T-helper 1 cell treated with Interleukin-12 subunit alpha and Interleukin-12 subunit beta and Interleukin-4 antibody, amounts not matched to agents 30 μg/mL and 1 μg/mL, for 36 hours (primary cell): ENCODE measurements around the gene UCMA.

Experiments
- H3K27ac Mint-ChIP-seq: one replicate; pipeline ENCODE4 v1.8.0; 2021; ENCODE audit warnings: mild to moderate bottlenecking, mixed read lengths
- H3K27me3 Mint-ChIP-seq: one replicate; pipeline ENCODE4 v1.8.0; 2021; ENCODE audit warnings: low read depth, mixed read lengths
- H3K36me3 Mint-ChIP-seq: one replicate; pipeline ENCODE4 v1.8.0; 2021; ENCODE audit warnings: low read depth, mixed read lengths
- H3K4me1 Mint-ChIP-seq: one replicate; pipeline ENCODE4 v1.8.0; 2021; ENCODE audit warnings: low read depth, mixed read lengths
- H3K4me3 Mint-ChIP-seq: one replicate; pipeline ENCODE4 v1.8.0; 2021; ENCODE audit warnings: mild to moderate bottlenecking, moderate library complexity, mixed read lengths
- H3K9me3 Mint-ChIP-seq: one replicate; pipeline ENCODE4 v1.8.0; 2021; ENCODE audit warnings: mixed read lengths

UCMA gene

GRCh38 chr10:13184730-13185514 lies 49.3 kb downstream of the UCMA start:
- H3K27me3 Mint-ChIP-seq = no peaks in the 10 kb centered on the region
- no peaks in the 10 kb centered on the region for H3K4me1 Mint-ChIP-seq
- H3K36me3 Mint-ChIP-seq = peaks cover 30% of the 10 kb centered on the region
- no peak overlapping the region for H3K27ac Mint-ChIP-seq
- no peak overlapping the region for H3K4me3 Mint-ChIP-seq
- no peaks in the 10 kb centered on the region for H3K9me3 Mint-ChIP-seq

GRCh38 chr10:13184276-13184675 lies 49.9 kb downstream of the UCMA start:
- Mint-ChIP-seq H3K9me3 (no peaks in the 10 kb centered on the region), H3K36me3 (peaks cover 30% of the 10 kb centered on the region), H3K4me3 (no peak overlapping the region), H3K4me1 (no peaks in the 10 kb centered on the region), H3K27ac (no peak overlapping the region), H3K27me3 (no peaks in the 10 kb centered on the region)

- H3K4me1 Mint-ChIP-seq = no peaks in the 10 kb centered on the region
- H3K36me3 Mint-ChIP-seq = peaks cover 32% of the 10 kb centered on the region
Observed at GRCh38 chr10:13183625-13184024, 50.5 kb downstream of the UCMA start.

GRCh38 chr10:13182424-13182823 lies 51.8 kb downstream of the UCMA start:
- peaks cover 38% of the 10 kb centered on the region for H3K36me3 Mint-ChIP-seq
- no peak overlapping the region for H3K27ac Mint-ChIP-seq
- no peaks in the 10 kb centered on the region for H3K9me3 Mint-ChIP-seq
- no peaks in the 10 kb centered on the region for H3K27me3 Mint-ChIP-seq
- peaks cover 2% of the 10 kb centered on the region for H3K4me1 Mint-ChIP-seq
- H3K4me3 Mint-ChIP-seq = no peak overlapping the region

More at GRCh38 chr10:13183625-13184024, 50.5 kb downstream of the UCMA start:
- H3K4me3 Mint-ChIP-seq = no peak overlapping the region
- no peaks in the 10 kb centered on the region for H3K9me3 Mint-ChIP-seq
- no peaks in the 10 kb centered on the region for H3K27me3 Mint-ChIP-seq
- H3K27ac Mint-ChIP-seq = no peak overlapping the region

DNA sequence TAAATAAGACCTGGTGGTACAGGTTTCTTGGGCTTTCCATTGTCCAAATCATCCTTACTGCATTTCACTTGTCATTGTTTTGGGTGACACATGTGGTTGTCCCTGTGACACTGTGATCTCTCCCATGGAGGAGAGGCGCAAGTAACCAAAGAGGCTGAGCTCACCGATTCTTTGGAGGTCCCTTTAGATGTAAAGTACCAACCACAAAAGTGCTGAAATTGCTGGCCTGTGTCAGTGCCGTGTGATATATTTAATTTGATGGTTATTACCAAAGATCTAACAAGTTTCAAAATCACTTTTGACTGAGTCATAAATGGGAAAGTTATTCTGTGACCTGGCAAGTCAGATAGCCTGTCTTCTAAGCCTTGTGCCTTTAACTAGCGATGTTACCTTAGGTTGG lies 53.4 kb downstream of the UCMA start:
- Mint-ChIP-seq H3K4me1 (peaks cover 2% of the 10 kb centered on the region), H3K4me3 (no peak overlapping the region), H3K27me3 (no peaks in the 10 kb centered on the region), H3K36me3 (peaks cover 34% of the 10 kb centered on the region), H3K27ac (no peak overlapping the region), H3K9me3 (no peaks in the 10 kb centered on the region)

DNA sequence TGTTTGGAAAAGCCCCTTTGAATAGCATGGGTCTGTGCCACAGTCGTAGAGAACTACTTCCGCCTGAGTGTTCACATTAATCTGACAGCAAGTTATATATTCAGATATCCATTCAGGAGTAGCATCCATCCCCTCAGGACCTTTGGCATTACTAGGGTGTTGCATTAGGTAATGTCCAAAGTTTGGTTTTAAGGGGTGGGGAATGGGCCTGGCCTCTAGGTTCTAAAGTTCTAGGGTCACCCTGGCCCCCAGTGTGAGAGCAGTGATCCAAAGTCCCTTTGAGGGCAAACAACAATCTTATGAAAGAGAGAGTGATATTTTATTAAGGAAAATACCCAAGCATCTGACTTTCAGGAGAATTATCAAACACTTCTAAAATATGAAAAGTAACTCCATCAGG lies 60.6 kb downstream of the UCMA start:
- peak overlapping the region; percentile 20 for H3K27ac Mint-ChIP-seq
- H3K36me3 Mint-ChIP-seq = peaks cover 41% of the 10 kb centered on the region
- H3K4me1 Mint-ChIP-seq = peaks cover 3% of the 10 kb centered on the region
- no peaks in the 10 kb centered on the region for H3K9me3 Mint-ChIP-seq
- H3K4me3 Mint-ChIP-seq = no peak overlapping the region
- no peaks in the 10 kb centered on the region for H3K27me3 Mint-ChIP-seq
